Dendritic cell treated with granulocyte-macrophage colony-stimulating factor and Interleukin-4, amounts not matched to agents 40 ng/mL and 50 ng/mL, for 4 days (primary cell): ENCODE results near the gene NSMF.

Experiments used
- H3K27ac Mint-ChIP-seq: one replicate; pipeline ENCODE4 v1.8.0; 2022; ENCODE audit warnings: mild to moderate bottlenecking, mixed read lengths
- H3K27me3 Mint-ChIP-seq: one replicate; pipeline ENCODE4 v1.8.0; 2022; ENCODE audit warnings: mild to moderate bottlenecking, mixed read lengths
- H3K36me3 Mint-ChIP-seq: one replicate; pipeline ENCODE4 v1.8.0; 2022; ENCODE audit warnings: low read depth, mixed read lengths
- H3K4me1 Mint-ChIP-seq: one replicate; pipeline ENCODE4 v1.8.0; 2022; ENCODE audit warnings: low read depth, mixed read lengths
- H3K4me3 Mint-ChIP-seq: one replicate; pipeline ENCODE4 v1.8.0; 2022; ENCODE audit warnings: mild to moderate bottlenecking, moderate library complexity, mixed read lengths
- H3K9me3 Mint-ChIP-seq: one replicate; pipeline ENCODE4 v1.8.0; 2022; ENCODE audit warnings: mixed read lengths
- intact Hi-C: fragments of 100-400 bp; cut with micrococcal nuclease; formaldehyde crosslinking; loops from one replicate; pipeline ENCODE4 v1.15.0; 2022

NSMF gene

DNA sequence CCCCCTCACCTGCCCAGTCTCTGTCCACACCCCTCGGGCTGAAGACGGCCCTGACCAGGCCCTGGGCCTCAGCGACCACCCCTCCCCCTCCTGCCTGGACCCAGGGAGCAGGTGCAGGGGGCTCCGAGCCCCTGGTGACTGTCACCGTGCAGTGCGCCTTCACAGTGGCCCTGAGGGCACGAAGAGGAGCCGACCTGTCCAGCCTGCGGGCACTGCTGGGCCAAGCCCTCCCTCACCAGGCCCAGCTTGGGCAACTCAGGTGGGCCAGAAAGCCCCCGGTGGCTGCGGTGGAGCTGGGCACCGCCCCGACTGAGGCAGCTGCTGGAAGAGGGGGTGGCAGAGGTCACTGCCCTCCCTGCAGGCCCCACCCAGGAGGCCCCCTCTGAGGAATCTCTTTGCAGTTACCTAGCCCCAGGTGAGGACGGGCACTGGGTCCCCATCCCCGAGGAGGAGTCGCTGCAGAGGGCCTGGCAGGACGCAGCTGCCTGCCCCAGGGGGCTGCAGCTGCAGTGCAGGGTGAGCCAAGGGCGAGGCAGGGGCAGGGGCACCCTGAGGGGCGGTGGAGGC is 25.7 kb downstream of the NSMF start:
- intact Hi-C loops, result no loop called here
- H3K27me3 Mint-ChIP-seq, result peaks cover 35% of the 10 kb centered on the region
- no peaks in the 10 kb centered on the region for H3K9me3 Mint-ChIP-seq
- H3K36me3 Mint-ChIP-seq, result no peaks in the 10 kb centered on the region
- no peak overlapping the region for H3K27ac Mint-ChIP-seq
- no peak overlapping the region for H3K4me3 Mint-ChIP-seq
- H3K4me1 Mint-ChIP-seq, result no peaks in the 10 kb centered on the region

DNA sequence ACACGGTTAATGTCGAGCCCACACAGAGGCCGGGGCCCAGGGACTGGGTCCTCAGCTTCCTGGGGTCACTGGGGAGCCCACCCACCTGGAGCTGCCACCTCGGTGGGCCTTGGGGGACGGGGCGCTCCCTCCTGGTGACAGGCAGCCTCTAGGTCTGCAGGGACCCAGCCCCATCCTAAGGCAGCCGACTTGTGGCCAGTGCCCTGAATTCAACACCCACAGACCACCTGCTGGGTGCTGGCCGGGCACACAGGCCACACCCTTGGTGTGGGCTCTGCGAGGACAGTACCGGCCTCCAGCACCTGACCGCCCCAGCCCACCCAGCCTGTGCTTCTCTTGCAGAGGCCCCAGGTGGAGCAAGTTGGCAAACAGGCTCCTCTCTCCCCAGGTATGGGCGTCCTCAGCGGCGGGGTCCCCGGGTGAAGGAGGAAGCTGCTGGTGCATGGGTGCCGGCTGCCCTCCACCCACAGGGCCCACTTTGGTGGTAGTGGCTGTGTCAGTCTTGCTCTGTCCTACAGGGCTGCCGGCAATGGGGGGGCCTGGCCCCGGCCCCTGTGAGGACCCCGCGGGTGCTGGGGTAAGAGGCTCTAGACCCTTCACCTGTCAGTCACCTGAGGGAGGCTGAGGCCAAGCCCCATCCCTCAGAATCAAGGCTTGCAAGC is 26.3 kb downstream of the NSMF start:
- Mint-ChIP-seq H3K4me3 (no peak overlapping the region), H3K9me3 (no peaks in the 10 kb centered on the region), H3K27me3 (peaks cover 30% of the 10 kb centered on the region), H3K36me3 (no peaks in the 10 kb centered on the region), H3K27ac (no peak overlapping the region), H3K4me1 (no peaks in the 10 kb centered on the region)
- intact Hi-C loops, result no loop called here

DNA sequence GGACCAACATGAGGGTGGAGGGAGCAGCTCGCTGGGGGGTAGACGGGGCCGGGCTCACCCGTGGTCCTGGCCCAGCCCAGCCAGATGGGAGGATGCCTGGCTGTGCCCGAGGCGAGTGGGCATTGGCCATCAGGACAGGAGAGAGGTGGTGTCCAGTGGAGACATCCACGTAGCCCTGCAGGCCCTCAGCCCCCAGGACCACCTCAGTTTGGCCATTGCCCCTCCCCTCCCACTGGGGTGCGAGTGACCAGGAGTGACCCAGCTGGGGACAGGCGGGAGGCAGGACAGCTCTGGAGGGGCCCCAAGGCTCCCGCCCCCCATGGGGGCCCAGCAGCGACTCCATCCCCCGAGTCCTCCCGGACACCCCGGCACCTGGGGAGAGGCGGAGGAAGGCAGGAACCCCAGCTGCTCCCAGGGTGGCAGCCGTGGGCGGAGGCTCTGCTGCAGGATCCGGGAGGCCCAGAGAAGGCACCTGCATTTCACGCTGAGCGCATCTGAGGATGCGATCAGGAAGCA is 27.7 kb downstream of the NSMF start:
- no peaks in the 10 kb centered on the region for H3K4me1 Mint-ChIP-seq
- no peak overlapping the region for H3K4me3 Mint-ChIP-seq

DNA sequence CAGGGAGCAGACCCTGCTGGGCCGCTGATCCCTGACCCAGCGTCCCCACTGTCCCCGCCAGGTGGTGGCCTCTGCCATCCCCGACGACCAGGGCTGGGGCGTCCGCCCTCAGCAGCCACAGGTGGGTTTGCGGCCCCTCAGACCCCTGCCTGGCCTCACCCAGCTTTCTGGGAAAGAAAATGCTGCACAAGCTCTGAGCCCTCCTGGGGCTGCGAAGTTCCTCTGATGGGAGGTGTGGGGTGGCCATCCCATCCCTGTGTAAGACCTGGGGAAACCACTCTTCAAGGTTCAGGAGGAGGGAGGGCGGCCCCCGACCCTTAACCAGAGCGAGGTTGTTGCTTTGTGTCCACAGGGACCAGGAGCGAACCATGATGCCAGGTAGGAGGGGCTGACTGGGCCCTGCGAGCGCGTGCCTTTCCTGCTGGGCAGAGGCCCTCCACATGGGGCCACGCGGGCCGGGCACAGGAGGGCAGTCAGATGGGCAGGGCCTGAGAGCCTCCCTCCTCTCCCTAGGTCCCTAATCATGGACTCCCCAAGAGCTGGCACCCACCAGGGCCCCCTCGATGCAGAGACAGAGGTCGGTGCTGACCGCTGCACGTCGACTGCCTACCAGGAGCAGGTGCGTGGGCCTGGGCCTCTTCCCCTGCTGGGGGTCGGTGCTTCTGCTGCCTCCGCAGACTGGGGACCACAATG is 28.3 kb downstream of the NSMF start:
- intact Hi-C loops, result no loop called here
- Mint-ChIP-seq H3K27ac (no peak overlapping the region), H3K36me3 (peaks cover 4% of the 10 kb centered on the region), H3K4me1 (no peaks in the 10 kb centered on the region), H3K4me3 (no peak overlapping the region), H3K9me3 (no peaks in the 10 kb centered on the region), H3K27me3 (peaks cover 29% of the 10 kb centered on the region)

More for the DNA sequence above, 27.7 kb downstream of the NSMF start:
- peaks cover 29% of the 10 kb centered on the region for H3K27me3 Mint-ChIP-seq
- H3K36me3 Mint-ChIP-seq, result peaks cover 4% of the 10 kb centered on the region
- intact Hi-C loops, result no loop called here
- H3K9me3 Mint-ChIP-seq, result no peaks in the 10 kb centered on the region
- H3K27ac Mint-ChIP-seq, result no peak overlapping the region

- no peaks in the 10 kb centered on the region for H3K9me3 Mint-ChIP-seq
- H3K27me3 Mint-ChIP-seq, result peaks cover 23% of the 10 kb centered on the region
- peaks cover 4% of the 10 kb centered on the region for H3K36me3 Mint-ChIP-seq
- intact Hi-C loops, result no loop called here
- no peak overlapping the region for H3K27ac Mint-ChIP-seq
- no peak overlapping the region for H3K4me3 Mint-ChIP-seq
- H3K4me1 Mint-ChIP-seq, result peaks cover under 1% of the 10 kb centered on the region
Observed at GRCh38 chr9:137429974-137430722, 29.0 kb downstream of the NSMF start.

GRCh38 chr9:137429546-137429890 is 29.6 kb downstream of the NSMF start:
- Mint-ChIP-seq H3K9me3 (no peaks in the 10 kb centered on the region), H3K4me1 (peaks cover 6% of the 10 kb centered on the region), H3K27me3 (peaks cover 17% of the 10 kb centered on the region), H3K4me3 (no peak overlapping the region), H3K27ac (no peak overlapping the region), H3K36me3 (peaks cover 4% of the 10 kb centered on the region)
- intact Hi-C loops, result no loop called here

DNA sequence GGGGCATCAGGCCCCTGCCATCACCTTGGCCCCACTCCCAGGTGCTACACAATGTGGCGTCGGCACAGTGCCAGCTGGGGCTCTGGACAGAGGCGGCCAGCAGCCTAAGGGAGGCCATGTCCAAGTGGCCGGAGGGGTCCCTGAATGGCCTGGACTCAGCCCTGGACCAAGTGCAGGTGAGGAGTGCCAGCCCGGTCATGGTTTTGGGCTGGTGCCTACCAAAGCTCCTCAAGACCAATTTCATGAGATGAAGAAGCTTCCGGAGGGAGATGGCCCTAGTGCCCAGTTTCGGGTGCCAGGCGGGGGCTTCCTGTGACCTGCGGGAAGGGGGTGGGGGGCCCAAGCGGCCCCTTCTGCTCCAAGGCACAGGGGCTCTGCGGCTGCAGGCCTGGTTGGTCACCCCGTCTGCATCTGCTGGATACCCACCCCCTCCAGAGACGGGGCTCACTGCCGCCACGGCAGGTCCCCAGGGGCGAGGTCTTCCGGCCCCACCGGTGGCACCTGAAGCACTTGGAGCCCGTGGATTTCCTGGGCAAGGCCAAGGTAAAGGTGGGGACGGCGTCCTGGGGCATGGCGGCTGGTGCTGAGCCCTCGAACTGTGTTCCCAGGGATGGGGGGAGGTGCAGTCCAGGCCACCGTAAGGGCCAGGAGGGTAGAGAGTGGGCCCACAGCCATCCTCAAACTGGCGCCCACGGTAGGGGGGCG is 30.1 kb downstream of the NSMF start:
- no peak overlapping the region for H3K4me3 Mint-ChIP-seq
- intact Hi-C loops, result no loop called here
- H3K27me3 Mint-ChIP-seq, result peaks cover 13% of the 10 kb centered on the region
- H3K36me3 Mint-ChIP-seq, result peaks cover 4% of the 10 kb centered on the region
- no peaks in the 10 kb centered on the region for H3K9me3 Mint-ChIP-seq
- H3K27ac Mint-ChIP-seq, result no peak overlapping the region
- H3K4me1 Mint-ChIP-seq, result peaks cover 12% of the 10 kb centered on the region

DNA sequence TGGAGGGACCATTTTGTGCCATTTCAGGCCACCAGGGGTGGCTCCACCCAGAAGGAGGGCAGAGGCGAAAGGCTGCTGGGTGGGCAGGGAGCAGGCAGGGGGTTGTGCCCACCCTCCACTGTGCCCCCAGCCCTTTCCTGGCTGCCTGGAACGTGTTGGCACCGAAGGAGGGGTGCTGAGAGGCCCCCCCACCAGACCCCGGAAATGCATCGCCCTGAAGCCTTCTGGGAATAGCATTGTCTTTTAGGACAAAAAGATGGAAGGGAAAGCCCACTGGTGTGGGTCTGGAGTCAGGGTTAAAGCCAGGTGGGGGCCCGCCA is 30.9 kb downstream of the NSMF start:
- H3K36me3 Mint-ChIP-seq, result peaks cover 4% of the 10 kb centered on the region

DNA sequence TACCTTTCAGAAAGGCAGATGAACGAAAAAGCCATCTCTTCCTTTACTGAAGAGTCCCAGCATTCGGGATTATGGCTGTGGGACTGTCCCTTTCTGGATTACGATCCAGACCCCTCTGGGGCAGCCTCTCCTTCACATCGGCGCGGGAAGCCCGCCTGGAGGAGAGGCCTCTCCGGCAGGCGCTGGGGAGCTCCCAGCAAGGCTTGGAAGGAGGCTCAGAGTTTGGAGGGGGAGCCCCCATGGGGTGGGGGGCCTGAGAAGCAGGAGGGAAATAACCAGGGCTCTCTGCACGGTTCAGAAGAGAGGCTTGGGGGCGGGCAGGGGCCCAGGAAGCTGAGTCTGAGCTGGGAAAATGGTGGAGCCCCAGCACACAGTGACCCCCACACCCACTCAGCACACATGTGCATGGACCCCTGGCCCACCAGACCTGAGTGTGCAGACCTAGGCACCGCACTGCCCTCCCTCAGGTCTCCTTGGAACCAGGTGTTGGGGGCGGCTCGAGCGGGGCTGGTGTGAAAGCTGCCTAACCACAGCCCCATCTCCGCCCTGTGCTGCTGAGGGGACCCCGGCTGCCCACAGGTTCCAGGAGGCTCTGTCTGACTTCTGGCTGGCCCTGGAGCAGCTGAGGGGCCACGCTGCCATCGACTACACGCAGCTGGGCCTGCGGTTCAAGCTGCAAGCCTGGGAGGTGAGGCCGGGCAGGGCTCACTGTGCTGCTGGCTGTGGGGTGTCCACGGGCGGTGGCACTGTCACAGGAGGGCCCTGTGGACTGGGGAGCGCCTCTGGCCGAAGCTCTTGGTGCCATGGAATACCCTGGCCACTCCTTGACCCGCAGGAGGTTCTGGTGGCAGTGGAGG is 31.5 kb downstream of the NSMF start:
- H3K4me3 Mint-ChIP-seq, result no peak overlapping the region
- no peak overlapping the region for H3K27ac Mint-ChIP-seq
- peaks cover 11% of the 10 kb centered on the region for H3K27me3 Mint-ChIP-seq
- no peaks in the 10 kb centered on the region for H3K9me3 Mint-ChIP-seq
- intact Hi-C loops, result no loop called here
- H3K4me1 Mint-ChIP-seq, result peaks cover 12% of the 10 kb centered on the region
- peaks cover 4% of the 10 kb centered on the region for H3K36me3 Mint-ChIP-seq

More for the DNA sequence above, 30.9 kb downstream of the NSMF start:
- Mint-ChIP-seq H3K9me3 (no peaks in the 10 kb centered on the region), H3K4me1 (peaks cover 12% of the 10 kb centered on the region), H3K4me3 (no peak overlapping the region), H3K27ac (no peak overlapping the region), H3K27me3 (peaks cover 11% of the 10 kb centered on the region)
- intact Hi-C loops, result no loop called here

- Mint-ChIP-seq H3K27ac (no peak overlapping the region), H3K36me3 (peaks cover 4% of the 10 kb centered on the region), H3K4me1 (peaks cover 17% of the 10 kb centered on the region), H3K9me3 (no peaks in the 10 kb centered on the region), H3K4me3 (no peak overlapping the region), H3K27me3 (peaks cover 9% of the 10 kb centered on the region)
- intact Hi-C loops, result no loop called here
Observed at GRCh38 chr9:137426018-137426681, 33.0 kb downstream of the NSMF start.

- Mint-ChIP-seq H3K36me3 (peaks cover 10% of the 10 kb centered on the region), H3K4me1 (peaks cover 17% of the 10 kb centered on the region)
- intact Hi-C loops, result no loop called here
Observed at GRCh38 chr9:137423514-137424291, 35.4 kb downstream of the NSMF start.

More at GRCh38 chr9:137423514-137424291, 35.4 kb downstream of the NSMF start:
- peak overlapping the region; percentile 62 for H3K4me3 Mint-ChIP-seq
- peak overlapping the region; percentile 41 for H3K27ac Mint-ChIP-seq
- peaks cover 5% of the 10 kb centered on the region for H3K27me3 Mint-ChIP-seq
- H3K9me3 Mint-ChIP-seq, result no peaks in the 10 kb centered on the region
